Endothelial cell of umbilical vein (primary cell): ENCODE data around the gene KCNQ5. TPM values are rescaled to one million over a fixed set of nuclear protein-coding genes. Genes with fewer than 3 reads are reported as not detected.

Source experiments
- BruUV-seq: library from RNA; stranded (reverse); fragments of 400-500 nt; replicated peaks from 2 replicates; lab custom pipeline; 2021; lab: Mats Ljungman, UMichigan
- CTCF ChIA-PET: fragments of 300-600, 350-600 bp; sonication (Branson Sonifier 250); formaldehyde crosslinking; loops from one replicate; lab custom pipeline; 2021; ENCODE audit warnings: antibody characterized with exemption, inconsistent platforms; lab: Charles Lee
- POLR2A ChIA-PET: fragments of 300-600, 350-600 bp; sonication (Branson Sonifier 250); formaldehyde crosslinking; loops from one replicate; lab custom pipeline; 2021; ENCODE audit warnings: antibody characterized with exemption, inconsistent platforms; lab: Charles Lee
- DNase-seq: peaks from one replicate; pipeline ENCODE4 v3.0.0-alpha.2; 2011; ENCODE audit warnings: low read depth, low spot score
- FAIRE-seq: peaks from 2 replicates; lab custom pipeline; 2011; peaks lifted over from hg19 to GRCh38; lab: Jason Lieb, UNC
- H2AFZ ChIP-seq: 2 replicates; pipeline ENCODE4 v1.6.0; 2012; ENCODE audit warnings: low read depth, low read length, control low read depth, inconsistent platforms
- H3K27ac ChIP-seq: 2 replicates; pipeline ENCODE4 v1.5.1; 2011; ENCODE audit warnings: low read depth, mild to moderate bottlenecking, control low read depth, low read length, moderate library complexity; ENCODE audit not compliant: insufficient read depth
- H3K27me3 ChIP-seq, 2 experiments: 2 replicates each; pipeline versions ENCODE4 v1.6.0 to v1.6.1; 2011; ENCODE audit warnings: low read length in 2 of 2, mixed read lengths in 1 of 2; ENCODE audit not compliant: control insufficient read depth in 2 of 2, insufficient read depth in 2 of 2
- H3K36me3 ChIP-seq, 2 experiments: 2 replicates in 1 of 2; 3 replicates in 1 of 2; pipeline ENCODE4 v1.5.1; 2011; ENCODE audit warnings: low read length in 2 of 2, mild to moderate bottlenecking in 1 of 2, moderate library complexity in 1 of 2; ENCODE audit not compliant: control insufficient read depth in 2 of 2, insufficient read depth in 2 of 2; ENCODE audit errors: extremely low read depth in 1 of 2
- H3K4me1 ChIP-seq: 3 replicates; pipeline ENCODE4 v1.5.1; 2011; ENCODE audit warnings: mild to moderate bottlenecking, low read length; ENCODE audit not compliant: control insufficient read depth, insufficient read depth; ENCODE audit errors: extremely low read depth
- H3K4me2 ChIP-seq: 2 replicates; pipeline ENCODE4 v1.6.1; 2011; ENCODE audit warnings: low read length, control low read depth, mixed read lengths; ENCODE audit not compliant: insufficient read depth
- H3K4me3 ChIP-seq, 3 experiments: fragments of 200-600 bp in 1 of 3; sonication (generic), shearing (Covaris generic) in 1 of 3; replicated peaks in 1 of 3; 2 replicates each; pipeline ENCODE4 v1.5.1; 2011 to 2016; ENCODE audit warnings: control low read depth in 3 of 3, low read length in 3 of 3, mild to moderate bottlenecking in 2 of 3, inconsistent platforms in 1 of 3, low read depth in 1 of 3, moderate library complexity in 1 of 3; ENCODE audit not compliant: insufficient read depth in 1 of 3
- H3K79me2 ChIP-seq: 2 replicates; pipeline ENCODE4 v1.6.0; 2012; ENCODE audit warnings: low read length, inconsistent platforms; ENCODE audit not compliant: control insufficient read depth, insufficient read depth
- H3K9ac ChIP-seq: replicated peaks from 2 replicates; pipeline ENCODE3; 2011; ENCODE audit warnings: low read length, control low read depth; ENCODE audit not compliant: insufficient read depth; ENCODE audit errors: extremely low read depth
- H3K9me1 ChIP-seq: replicated peaks from 3 replicates; pipeline ENCODE4 v1.6.0; 2011; ENCODE audit warnings: mild to moderate bottlenecking, low read length; ENCODE audit not compliant: control insufficient read depth, insufficient read depth; ENCODE audit errors: extremely low read depth
- H3K9me3 ChIP-seq: replicated peaks from 2 replicates; pipeline ENCODE4 v1.5.1; 2012; ENCODE audit warnings: low read length, inconsistent platforms; ENCODE audit not compliant: control insufficient read depth, insufficient read depth
- H4K20me1 ChIP-seq: replicated peaks from 2 replicates; pipeline ENCODE3; 2011; ENCODE audit warnings: mild to moderate bottlenecking, low read length; ENCODE audit not compliant: control insufficient read depth, insufficient read depth; ENCODE audit errors: extremely low read depth
- CTCF ChIP-seq, 2 donors: IDR thresholded peaks; 1 replicate in 1 of 2; 2 replicates in 1 of 2; pipeline ENCODE4 v1.5.1; 2011; ENCODE audit warnings: low read length in 2 of 2, mild to moderate bottlenecking in 2 of 2, moderate library complexity in 2 of 2, control low read depth in 1 of 2, inconsistent platforms in 1 of 2, low read depth in 1 of 2; ENCODE audit not compliant: insufficient read depth in 1 of 2; ENCODE audit errors: extremely low read depth in 1 of 2
- EZH2 ChIP-seq: IDR thresholded peaks from 2 replicates; pipeline ENCODE4 v1.6.1; 2012; ENCODE audit warnings: borderline replicate concordance, low read depth, mild to moderate bottlenecking, moderate library complexity, low read length, inconsistent platforms; ENCODE audit not compliant: severe bottlenecking
- FOS ChIP-seq: IDR thresholded peaks from 2 replicates; pipeline ENCODE4 v1.6.1; 2011; ENCODE audit warnings: mild to moderate bottlenecking, low read length, moderate library complexity, borderline replicate concordance; ENCODE audit not compliant: insufficient read depth
- GATA2 ChIP-seq: IDR thresholded peaks from 2 replicates; pipeline ENCODE4 v1.7.0; 2011; ENCODE audit warnings: low read depth, mild to moderate bottlenecking, moderate library complexity, mixed read lengths, low read length; ENCODE audit not compliant: insufficient read length, insufficient read depth
- JUN ChIP-seq: IDR thresholded peaks from 2 replicates; pipeline ENCODE4 v1.6.1; 2011; ENCODE audit warnings: borderline replicate concordance, low read depth; ENCODE audit not compliant: insufficient read length, insufficient read depth
- MYC ChIP-seq: IDR thresholded peaks from one replicate; pipeline ENCODE4 v1.6.1; 2011; ENCODE audit warnings: mild to moderate bottlenecking, low read depth, low read length
- POLR2A ChIP-seq: IDR thresholded peaks from 2 replicates; pipeline ENCODE4 v1.6.1; 2012; ENCODE audit warnings: low read depth, mild to moderate bottlenecking, control low read depth, low read length
- POLR2AphosphoS5 ChIP-seq: IDR thresholded peaks from 2 replicates; pipeline ENCODE4 v1.6.1; 2012; ENCODE audit warnings: low read depth, mild to moderate bottlenecking, control low read depth, low read length, moderate library complexity; ENCODE audit not compliant: insufficient read depth
- dilution Hi-C: fragments of 300-500 bp; cut with MboI; formaldehyde crosslinking; loops from one replicate; pipeline ENCODE4 v1.15.0; 2019; ENCODE audit warnings: low sequenced_read_pairs; ENCODE audit not compliant: extremely low pct_ligation_motif_present
- intact Hi-C: fragments of 100-400 bp; cut with micrococcal nuclease; formaldehyde crosslinking; loops from one replicate; pipeline ENCODE4 v1.10.0; 2022
- polyA plus RNA-seq, 4 experiments: library from polyadenylated mRNA; depleted of rRNA in 3 of 4; stranded (reverse) in 3 of 4; unstranded in 1 of 4; fragments of >200 nt; gene quantifications; 2 replicates each; pipeline versions ENCODE4 v1.2.1 to v1.2.3, GENCODE V29; 2011 to 2012; ENCODE audit warnings: missing spikeins in 1 of 4
- total RNA-seq: library from RNA; stranded (reverse); gene quantifications from 2 replicates; pipeline ENCODE4 v1.2.3, GENCODE V29; 2021
- TF ChIP-seq, protein P1 (sequence below): IDR thresholded peaks from 2 replicates; pipeline ENCODE4 v1.6.1; 2011; ENCODE audit not compliant: insufficient read depth, insufficient read length

Gene KCNQ5
- total and polyA plus RNA-seq, 2 donors (not counting 3 experiments of a cell fraction or from before 2014, with no cell fraction given), result 0.22 TPM; not detected in 1

DNA sequence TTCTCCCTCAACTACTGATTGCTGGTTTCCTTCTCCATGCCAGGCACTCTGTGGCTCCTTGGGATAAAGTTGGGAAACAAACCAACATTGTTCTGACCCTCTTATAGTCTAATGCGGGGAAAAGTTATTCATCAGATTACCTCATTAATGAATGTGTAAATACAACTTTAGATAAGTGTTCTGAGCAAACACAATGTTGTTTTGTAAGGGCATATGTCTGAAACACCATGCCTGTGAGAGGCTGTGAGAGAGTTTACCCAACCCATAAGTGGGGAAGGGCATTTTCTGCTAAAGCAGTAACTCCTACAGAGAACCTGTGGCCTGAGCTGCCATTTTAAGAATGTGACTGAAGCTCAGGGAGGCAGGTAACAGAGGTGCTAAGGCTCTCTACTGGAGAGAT, 319.9 kb downstream of the KCNQ5 start:
- ChIA-PET CTCF (no interaction called here), POLR2A (no interaction called here)
- Histone ChIP-seq H3K4me1 (no peaks in the 10 kb centered on the region), H3K4me3 (no peak overlapping the region), H3K27me3 (no peaks in the 10 kb centered on the region), H3K79me2 (no peaks in the 10 kb centered on the region), H3K9me3 (no peaks in the 10 kb centered on the region), H3K9ac (no peak overlapping the region), H4K20me1 (no peaks in the 10 kb centered on the region), H3K4me2 (no peak overlapping the region), H3K27ac (no peak overlapping the region), H3K9me1 (no peaks in the 10 kb centered on the region), H2AFZ (no peak overlapping the region), H3K36me3 (no peaks in the 10 kb centered on the region)
- no peak for DNase-seq
- dilution Hi-C loops (no loop called here), intact Hi-C loops (no loop called here)
- TF ChIP-seq POLR2AphosphoS5, result no peak
- TF ChIP-seq EZH2, result no peak
- TF ChIP-seq MYC, result no peak
- TF ChIP-seq FOS, result no peak
- no peak for TF ChIP-seq GATA2
- no peak for TF ChIP-seq JUN
- TF ChIP-seq, protein P1, sequence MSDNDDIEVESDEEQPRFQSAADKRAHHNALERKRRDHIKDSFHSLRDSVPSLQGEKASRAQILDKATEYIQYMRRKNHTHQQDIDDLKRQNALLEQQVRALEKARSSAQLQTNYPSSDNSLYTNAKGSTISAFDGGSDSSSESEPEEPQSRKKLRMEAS, result no peak
- no peak for TF ChIP-seq CTCF (IDR thresholded peaks at IDR 0.05; ENCODE audit: extremely low read depth in 1 of 2, insufficient read depth in 1 of 2, low read depth in 1 of 2, low read length in 2 of 2)
- no peak for TF ChIP-seq POLR2A
- BruUV-seq, result no TSS peak
- FAIRE-seq, result no peak
